IMR-90 (cell line): Measurements from ENCODE around the gene DOCK2.

ENCODE experiments used
- CTCF ChIP-seq: conservative IDR thresholded peaks from 2 replicates; pipeline ENCODE4 v1.5.1; 2012; ENCODE audit warnings: mild to moderate bottlenecking, low read depth, low read length, improper control_type of control experiment
- ELK1 ChIP-seq: fragments of 150-350 bp; IDR thresholded peaks from 2 replicates; pipeline ENCODE4 v1.6.1; 2016; ENCODE audit warnings: low read depth, mild to moderate bottlenecking, low read length, moderate library complexity, borderline replicate concordance
- MAFK ChIP-seq: IDR thresholded peaks from 2 replicates; pipeline ENCODE4 v1.6.1; 2012; ENCODE audit warnings: low read depth, low read length, improper control_type of control experiment
- POLR2A ChIP-seq: IDR thresholded peaks from 2 replicates; pipeline ENCODE4 v1.6.1; 2012; ENCODE audit warnings: mild to moderate bottlenecking, low read depth, low read length
- RAD21 ChIP-seq: IDR thresholded peaks from 2 replicates; pipeline ENCODE4 v1.6.1; 2012; ENCODE audit warnings: low read length, improper control_type of control experiment
- RCOR1 ChIP-seq: IDR thresholded peaks from 2 replicates; pipeline ENCODE4 v1.6.1; 2012; ENCODE audit warnings: mild to moderate bottlenecking, low read length, improper control_type of control experiment; ENCODE audit not compliant: insufficient replicate concordance

GRCh38 chr5:169851321-169851850, 214.3 kb downstream of the DOCK2 start:
- TF ChIP-seq CTCF (no peak), MAFK (no peak), POLR2A (no peak), RAD21 (no peak), ELK1 (no peak), RCOR1 (no peak)
